IPS-18a (cell line): Measurements from ENCODE around the gene LRRC8B.

Source experiments
- H3K27ac ChIP-seq: one replicate; pipeline ENCODE4 v1.5.1; 2013; ENCODE audit warnings: low read length
- H3K27me3 ChIP-seq: one replicate; pipeline ENCODE4 v1.6.1; 2013; ENCODE audit warnings: mild to moderate bottlenecking, low read length; ENCODE audit not compliant: control insufficient read depth, insufficient read depth
- H3K36me3 ChIP-seq: one replicate; pipeline ENCODE4 v1.6.1; 2013; ENCODE audit warnings: low read depth, low read length; ENCODE audit not compliant: control insufficient read depth
- H3K4me1 ChIP-seq: one replicate; pipeline ENCODE4 v1.6.1; 2013; ENCODE audit warnings: low read depth, low read length; ENCODE audit not compliant: control insufficient read depth
- H3K4me3 ChIP-seq: one replicate; pipeline ENCODE4 v1.5.1; 2013; ENCODE audit warnings: low read length
- H3K9ac ChIP-seq: one replicate; pipeline ENCODE4 v1.6.1; 2013; ENCODE audit warnings: mild to moderate bottlenecking, low read length, moderate library complexity
- H3K9me3 ChIP-seq: one replicate; pipeline ENCODE4 v1.6.1; 2013; ENCODE audit warnings: low read depth, low read length; ENCODE audit not compliant: control insufficient read depth

The LRRC8B gene

DNA sequence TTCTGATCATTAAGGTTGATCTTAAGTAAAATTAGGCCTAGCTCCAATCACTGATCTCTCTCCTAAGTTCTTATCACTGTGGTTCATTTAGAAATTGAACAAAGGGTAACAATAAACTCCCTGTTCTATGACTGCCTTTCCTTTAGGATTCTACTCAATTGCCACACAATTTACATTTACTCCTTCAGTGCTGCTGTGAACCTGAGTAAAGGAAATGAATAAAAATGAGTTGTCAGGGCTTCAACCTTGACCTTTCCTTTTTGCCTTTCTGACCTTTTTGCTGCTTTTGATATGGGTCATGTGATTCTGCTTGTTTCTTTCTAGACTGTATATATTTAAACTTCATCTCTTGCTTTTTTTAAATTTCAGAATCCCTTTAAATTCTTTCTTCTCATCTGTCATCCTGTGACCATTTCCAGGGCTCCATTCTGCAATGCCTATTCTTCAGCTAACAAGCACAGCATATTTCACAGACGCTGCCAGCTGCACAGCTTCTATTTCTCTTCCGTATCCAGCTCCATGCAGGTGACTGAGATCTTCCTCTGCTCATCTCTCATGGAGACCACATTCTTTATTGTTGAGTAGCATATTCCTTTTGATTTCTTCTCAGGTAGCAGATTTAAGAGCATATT, 3.2 kb downstream of the LRRC8B start:
- peaks cover 51% of the 10 kb centered on the region for H3K4me1 ChIP-seq
- H3K9me3 ChIP-seq, result no peaks in the 10 kb centered on the region
- H3K4me3 ChIP-seq, result no peak overlapping the region
- no peaks in the 10 kb centered on the region for H3K27me3 ChIP-seq
- no peak overlapping the region for H3K27ac ChIP-seq
- no peak overlapping the region for H3K9ac ChIP-seq
- H3K36me3 ChIP-seq, result no peaks in the 10 kb centered on the region

DNA sequence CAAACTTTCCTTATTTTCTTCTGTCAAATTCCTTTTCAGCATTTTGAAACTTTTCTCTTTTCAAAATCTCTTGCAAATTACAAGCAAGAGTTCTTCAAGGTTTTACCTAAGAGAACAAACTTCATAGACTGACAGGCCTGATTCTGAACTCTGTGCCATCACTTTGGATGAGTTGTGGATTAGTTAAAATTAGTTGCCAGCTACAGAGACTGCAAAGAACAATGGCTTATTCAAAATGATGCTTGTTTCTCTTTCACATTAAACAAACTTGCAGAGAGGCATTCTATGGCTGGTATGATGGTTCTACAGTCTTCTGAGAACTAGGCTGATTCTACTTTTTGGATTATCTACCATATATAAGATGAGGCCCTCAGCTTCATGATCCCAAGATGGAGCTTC, 3.8 kb downstream of the LRRC8B start:
- Histone ChIP-seq H3K27ac (no peak overlapping the region), H3K9me3 (no peaks in the 10 kb centered on the region), H3K9ac (no peak overlapping the region), H3K4me1 (peaks cover 46% of the 10 kb centered on the region), H3K27me3 (no peaks in the 10 kb centered on the region), H3K4me3 (no peak overlapping the region), H3K36me3 (no peaks in the 10 kb centered on the region)

DNA sequence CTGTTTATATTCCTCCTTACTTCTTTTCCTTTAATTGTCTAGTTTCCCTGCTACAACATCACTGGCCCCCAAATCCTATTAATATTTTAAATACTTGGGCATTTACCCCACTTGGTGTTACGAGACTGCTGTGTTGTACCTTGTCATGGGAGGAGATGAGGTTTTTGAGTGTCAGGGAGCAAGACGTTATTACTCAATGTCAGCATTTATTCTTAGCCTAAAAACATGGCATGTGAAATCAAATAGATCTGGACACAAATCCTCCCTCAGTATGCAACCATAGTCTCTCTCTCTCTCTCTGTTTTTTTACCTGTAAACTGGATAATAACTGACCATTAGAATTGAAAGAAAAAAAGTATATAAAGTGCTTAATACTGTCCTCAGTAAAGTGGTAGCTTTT, 4.6 kb downstream of the LRRC8B start:
- H3K27ac ChIP-seq, result no peak overlapping the region
- H3K9ac ChIP-seq, result no peak overlapping the region
- H3K4me3 ChIP-seq, result no peak overlapping the region
- peaks cover 39% of the 10 kb centered on the region for H3K4me1 ChIP-seq
- no peaks in the 10 kb centered on the region for H3K36me3 ChIP-seq
- no peaks in the 10 kb centered on the region for H3K27me3 ChIP-seq
- H3K9me3 ChIP-seq, result no peaks in the 10 kb centered on the region

DNA sequence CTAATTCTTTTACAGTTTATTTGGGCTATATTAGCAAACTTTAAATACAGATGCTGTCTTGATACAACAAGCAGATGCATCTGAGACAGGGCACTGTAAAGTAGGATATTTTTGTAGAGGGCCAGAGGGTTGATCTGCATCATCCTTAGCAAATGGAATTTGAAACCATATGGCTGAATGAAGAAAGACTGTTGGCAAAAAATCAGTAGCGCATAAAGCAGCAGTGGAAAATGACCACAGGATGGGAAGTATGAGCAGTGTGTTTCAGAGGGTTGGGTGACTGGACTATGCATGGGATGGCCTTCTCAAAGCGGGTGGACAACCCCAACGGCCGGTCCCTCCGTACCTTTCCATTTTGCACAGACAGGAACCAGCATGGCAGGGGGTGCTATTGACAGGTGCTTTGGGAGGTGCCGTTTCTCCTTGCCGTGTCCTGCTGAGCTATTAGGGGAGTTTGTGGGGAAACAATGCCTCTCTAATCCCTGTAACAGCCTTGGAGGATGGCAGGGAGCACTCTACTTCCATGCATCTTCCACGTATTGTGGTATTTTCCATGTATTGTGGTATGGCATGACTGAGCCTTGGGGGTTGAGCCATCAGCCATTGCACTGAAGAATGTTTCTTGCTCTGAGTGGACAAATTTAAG, 5.9 kb downstream of the LRRC8B start:
- H3K27me3 ChIP-seq, result no peaks in the 10 kb centered on the region
- H3K4me3 ChIP-seq, result no peak overlapping the region
- no peaks in the 10 kb centered on the region for H3K9me3 ChIP-seq
- no peak overlapping the region for H3K9ac ChIP-seq
- no peak overlapping the region for H3K27ac ChIP-seq
- H3K36me3 ChIP-seq, result no peaks in the 10 kb centered on the region
- H3K4me1 ChIP-seq, result peaks cover 39% of the 10 kb centered on the region

DNA sequence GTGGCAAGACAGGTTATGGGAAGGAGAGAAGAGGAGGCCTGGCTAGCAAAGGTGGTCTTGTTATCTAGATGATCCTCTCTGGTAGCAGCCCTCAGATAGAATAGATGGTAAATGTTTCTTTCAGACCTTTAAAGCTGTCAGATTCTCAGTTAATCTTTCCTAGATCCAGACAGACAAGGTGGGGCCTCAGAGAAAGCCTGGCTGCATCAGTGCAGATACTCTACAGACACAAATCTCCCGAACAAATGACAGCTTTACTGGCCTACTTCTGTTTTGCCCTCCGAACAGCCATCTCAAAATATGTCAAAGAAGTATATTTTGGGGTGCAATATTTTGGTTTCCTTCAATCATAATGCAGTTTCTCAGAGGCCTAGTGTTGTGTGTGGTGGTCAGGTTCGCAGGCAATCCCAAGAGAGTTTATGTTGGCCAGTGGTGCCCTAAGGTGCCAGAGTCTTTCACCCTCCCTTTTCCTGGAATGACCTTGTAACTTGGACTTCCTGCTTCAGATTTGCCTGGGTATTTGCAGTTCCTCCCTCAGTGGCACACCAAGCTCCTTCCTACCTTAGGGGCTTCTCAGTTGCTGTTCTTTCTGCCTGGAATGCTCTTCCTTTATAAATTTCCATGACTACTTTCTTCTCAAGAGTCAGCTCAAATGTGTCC, 7.0 kb downstream of the LRRC8B start:
- Histone ChIP-seq H3K9me3 (no peaks in the 10 kb centered on the region), H3K4me3 (no peak overlapping the region), H3K4me1 (peaks cover 33% of the 10 kb centered on the region), H3K27me3 (no peaks in the 10 kb centered on the region), H3K9ac (no peak overlapping the region), H3K36me3 (no peaks in the 10 kb centered on the region), H3K27ac (no peak overlapping the region)

DNA sequence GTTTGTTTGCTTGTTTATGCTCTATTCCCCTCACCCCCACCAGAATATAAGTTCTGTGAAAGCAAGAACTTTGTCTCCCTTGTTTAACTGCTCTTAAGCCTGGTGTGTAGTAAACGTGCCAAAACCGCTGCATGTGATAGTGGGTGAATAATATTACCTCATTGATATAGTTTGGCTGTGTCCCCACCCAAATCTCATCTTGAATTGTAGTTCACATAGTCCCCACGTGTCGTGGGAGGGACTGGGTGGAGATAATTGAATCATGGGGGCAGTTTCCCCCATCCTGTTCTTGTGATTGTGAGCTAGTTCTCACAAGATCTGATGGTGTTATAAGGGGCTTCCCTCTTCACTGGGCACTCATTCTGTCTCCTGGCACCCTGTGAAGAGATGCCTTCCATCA, 7.6 kb downstream of the LRRC8B start:
- no peaks in the 10 kb centered on the region for H3K9me3 ChIP-seq
- H3K4me3 ChIP-seq, result no peak overlapping the region
- no peak overlapping the region for H3K27ac ChIP-seq
- H3K27me3 ChIP-seq, result no peaks in the 10 kb centered on the region
- no peaks in the 10 kb centered on the region for H3K36me3 ChIP-seq
- no peak overlapping the region for H3K9ac ChIP-seq
- peaks cover 27% of the 10 kb centered on the region for H3K4me1 ChIP-seq

DNA sequence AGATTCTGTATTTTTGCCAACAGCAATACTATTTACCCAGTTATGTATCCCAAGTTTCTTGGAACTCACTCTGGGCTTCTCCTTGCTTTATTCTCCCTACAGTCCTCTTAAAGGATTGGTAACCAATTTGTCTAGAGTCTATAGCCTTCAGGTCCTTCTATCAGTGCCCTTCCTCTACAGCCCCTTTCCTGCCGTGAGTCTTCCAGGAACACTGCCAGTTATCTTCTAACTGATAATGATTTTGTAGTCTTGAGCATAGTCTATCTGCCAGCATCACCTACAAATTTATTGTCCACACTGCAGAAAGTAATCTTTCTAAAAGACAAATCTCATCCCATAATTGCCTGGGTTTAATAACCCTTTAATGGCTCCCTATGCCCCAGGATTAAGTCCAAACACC, 8.2 kb downstream of the LRRC8B start:
- no peak overlapping the region for H3K27ac ChIP-seq
- H3K36me3 ChIP-seq, result no peaks in the 10 kb centered on the region
- no peak overlapping the region for H3K4me3 ChIP-seq
- no peak overlapping the region for H3K9ac ChIP-seq
- H3K4me1 ChIP-seq, result peaks cover 21% of the 10 kb centered on the region
- no peaks in the 10 kb centered on the region for H3K27me3 ChIP-seq
- no peaks in the 10 kb centered on the region for H3K9me3 ChIP-seq

DNA sequence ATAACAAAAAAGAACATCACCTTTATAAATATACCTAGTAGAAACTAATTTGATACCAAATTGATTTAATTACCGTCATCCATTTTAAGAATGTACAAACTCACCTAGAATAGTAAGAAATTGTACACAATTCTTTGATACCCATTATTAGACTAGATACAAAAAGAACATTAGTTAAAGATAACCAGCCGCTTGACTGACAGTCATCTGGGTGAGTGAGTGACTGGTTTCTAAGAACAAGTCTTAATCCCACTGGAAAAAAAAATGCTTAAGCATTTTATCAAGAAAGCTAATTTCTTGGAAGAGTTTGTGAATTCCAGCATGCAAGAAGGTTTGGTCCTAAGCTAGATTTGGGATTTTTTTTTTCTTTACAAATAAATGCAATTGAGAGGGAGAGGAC, 10.9 kb downstream of the LRRC8B start:
- no peaks in the 10 kb centered on the region for H3K36me3 ChIP-seq
- peaks cover 13% of the 10 kb centered on the region for H3K4me1 ChIP-seq
- no peaks in the 10 kb centered on the region for H3K27me3 ChIP-seq
- no peak overlapping the region for H3K9ac ChIP-seq
- H3K9me3 ChIP-seq, result no peaks in the 10 kb centered on the region
- no peak overlapping the region for H3K27ac ChIP-seq
- H3K4me3 ChIP-seq, result no peak overlapping the region

DNA sequence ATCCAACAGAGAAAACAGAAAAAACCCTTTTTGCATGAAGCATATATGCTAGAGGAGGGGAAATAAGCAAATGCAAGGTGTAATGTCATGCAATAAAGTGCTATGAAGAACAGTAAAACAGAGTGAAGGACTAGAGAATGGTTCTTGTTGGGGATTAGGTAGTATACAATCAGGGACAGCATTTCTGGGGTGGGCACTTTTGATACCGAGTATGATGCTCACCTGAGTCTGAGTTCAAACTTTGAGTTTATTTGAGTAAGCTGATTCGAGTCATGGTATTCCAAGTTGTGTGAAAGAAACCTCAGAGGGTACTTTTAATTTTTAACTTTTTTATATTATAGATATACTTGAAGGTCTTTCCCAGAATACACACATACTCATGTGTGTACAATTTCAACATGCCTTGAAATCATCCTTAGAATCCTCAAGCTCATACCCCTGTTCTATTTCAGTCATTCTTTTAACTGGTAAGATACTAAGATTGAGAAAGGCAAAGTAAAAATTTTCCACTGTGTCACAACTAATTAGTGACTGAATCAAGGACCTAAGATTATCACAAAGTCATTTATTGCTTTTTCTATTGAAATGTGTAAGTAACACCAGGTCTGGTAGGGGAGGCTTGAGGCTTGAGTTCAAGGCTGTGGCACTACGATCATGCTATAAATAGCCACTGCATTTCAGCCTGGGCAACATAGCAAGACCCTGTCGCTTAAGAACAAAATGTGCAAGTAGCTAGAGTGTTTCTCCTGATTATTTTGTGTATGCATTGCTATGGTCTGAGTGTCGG, 12.1 kb downstream of the LRRC8B start:
- no peaks in the 10 kb centered on the region for H3K9me3 ChIP-seq
- no peak overlapping the region for H3K4me3 ChIP-seq
- no peak overlapping the region for H3K27ac ChIP-seq
- H3K9ac ChIP-seq, result no peak overlapping the region
- no peaks in the 10 kb centered on the region for H3K27me3 ChIP-seq
- H3K4me1 ChIP-seq, result peaks cover 3% of the 10 kb centered on the region
- no peaks in the 10 kb centered on the region for H3K36me3 ChIP-seq

DNA sequence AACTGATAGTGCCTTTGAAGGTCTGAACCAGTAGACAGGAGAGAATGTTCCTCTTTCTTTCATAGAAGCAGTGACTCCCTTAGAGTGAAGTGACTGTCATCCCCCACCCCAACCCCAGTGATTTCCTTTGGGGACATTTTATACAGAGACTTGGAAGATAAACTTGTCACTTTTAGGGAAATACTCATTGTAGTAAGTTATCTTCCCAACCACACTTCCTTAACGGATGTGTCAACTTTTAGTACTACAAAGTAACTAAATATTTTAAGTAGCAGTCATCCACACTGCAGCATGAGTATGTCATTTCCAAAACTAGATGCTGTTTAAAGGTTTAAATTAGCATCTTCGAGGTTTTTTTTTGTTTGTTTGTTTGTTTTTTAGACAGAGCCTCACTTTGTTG, 13.7 kb downstream of the LRRC8B start:
- Histone ChIP-seq H3K4me3 (no peak overlapping the region), H3K27me3 (no peaks in the 10 kb centered on the region), H3K36me3 (no peaks in the 10 kb centered on the region), H3K9ac (no peak overlapping the region), H3K27ac (no peak overlapping the region), H3K4me1 (peaks cover 3% of the 10 kb centered on the region), H3K9me3 (no peaks in the 10 kb centered on the region)

DNA sequence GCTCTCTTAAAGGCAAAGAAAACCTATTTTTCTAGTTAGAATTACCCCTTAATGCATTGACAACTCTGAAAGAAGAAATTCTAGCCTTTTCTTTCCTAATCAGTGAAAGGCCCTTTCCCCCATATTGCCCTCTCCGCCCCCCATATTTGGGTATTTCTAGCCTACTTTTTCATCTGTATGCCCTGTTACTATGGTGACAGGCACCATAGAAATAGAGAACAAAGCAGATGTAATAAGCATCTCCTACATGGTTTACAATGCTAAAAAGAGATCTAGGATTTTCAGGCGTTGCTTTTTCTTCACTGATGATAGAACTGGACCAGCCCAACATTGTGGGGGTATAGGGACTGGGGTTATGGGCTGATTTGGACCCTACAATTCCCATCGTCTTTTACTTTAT, 14.5 kb downstream of the LRRC8B start:
- Histone ChIP-seq H3K4me3 (no peak overlapping the region), H3K9me3 (no peaks in the 10 kb centered on the region), H3K36me3 (no peaks in the 10 kb centered on the region), H3K4me1 (peaks cover 3% of the 10 kb centered on the region), H3K27ac (no peak overlapping the region), H3K27me3 (no peaks in the 10 kb centered on the region), H3K9ac (no peak overlapping the region)
